ENCODE measurements around the gene ZNF224.

GRCh38 chr19:44107751-44108150 is 13.6 kb downstream of the ZNF224 start:
- TF ChIP-seq CTCF (conservative IDR thresholded peaks at IDR 0.05; ENCODE audit: low read length): no peak
- no peak for TF ChIP-seq EZH2phosphoT487 (IDR thresholded peaks at IDR 0.05; ENCODE audit: borderline replicate concordance)
